Progenitor cell of endocrine pancreas (in vitro differentiated cells): Measurements from ENCODE around the gene MACROD2. TPM values are rescaled to one million over a fixed set of nuclear protein-coding genes. Genes with fewer than 3 reads are reported as not detected.

Experiments
- DNase-seq: peaks from one replicate; pipeline ENCODE4 v3.0.0; 2021; ENCODE audit warnings: low spot score; ENCODE audit not compliant: unreplicated experiment
- H3K27ac Mint-ChIP-seq: 2 replicates; pipeline ENCODE4 v1.8.0; 2021; ENCODE audit warnings: mild to moderate bottlenecking, moderate library complexity, mixed read lengths
- H3K27me3 Mint-ChIP-seq: 2 replicates; pipeline ENCODE4 v1.8.0; 2021; ENCODE audit warnings: mixed read lengths
- H3K36me3 Mint-ChIP-seq: 2 replicates; pipeline ENCODE4 v1.8.0; 2022; ENCODE audit warnings: mixed read lengths; ENCODE audit not compliant: insufficient read depth
- H3K4me1 Mint-ChIP-seq: 2 replicates; pipeline ENCODE4 v1.8.0; 2021; ENCODE audit warnings: low read depth, mixed read lengths
- H3K4me3 Mint-ChIP-seq: 2 replicates; pipeline ENCODE4 v1.8.0; 2021; ENCODE audit warnings: low read depth, mild to moderate bottlenecking, moderate library complexity, mixed read lengths
- H3K9me3 Mint-ChIP-seq: 2 replicates; pipeline ENCODE4 v1.8.0; 2021; ENCODE audit warnings: low read depth, mixed read lengths
- CTCF ChIP-seq: fragments of 200-600 bp; sonication (generic); IDR thresholded peaks from one replicate; pipeline ENCODE4 v1.5.0; 2021; ENCODE audit warnings: antibody characterized with exemption, mild to moderate bottlenecking; ENCODE audit not compliant: unreplicated experiment
- total RNA-seq: library from RNA; stranded (reverse); gene quantifications from 2 replicates; pipeline ENCODE4 v1.2.1, GENCODE V29; 2021

MACROD2 gene
- total RNA-seq, 1 donor from 2014 or later = 7.6 TPM

- DNase-seq = no peak
- no peaks in the 10 kb centered on the region for H3K9me3 Mint-ChIP-seq
- H3K4me3 Mint-ChIP-seq = no peak overlapping the region
- no peak overlapping the region for H3K27ac Mint-ChIP-seq
- TF ChIP-seq CTCF = no peak
- no peaks in the 10 kb centered on the region for H3K36me3 Mint-ChIP-seq
- peaks cover 11% of the 10 kb centered on the region for H3K4me1 Mint-ChIP-seq
- H3K27me3 Mint-ChIP-seq = no peaks in the 10 kb centered on the region
Measured at GRCh38 chr20:16059841-16060240, 2064.5 kb downstream of the MACROD2 start.

GRCh38 chr20:16061351-16061750, 2066.0 kb downstream of the MACROD2 start:
- Mint-ChIP-seq H3K9me3 (no peaks in the 10 kb centered on the region), H3K36me3 (no peaks in the 10 kb centered on the region), H3K4me1 (peaks cover 18% of the 10 kb centered on the region), H3K27ac (peak overlapping the region; percentile 37), H3K4me3 (no peak overlapping the region), H3K27me3 (no peaks in the 10 kb centered on the region)
- no peak for DNase-seq
- TF ChIP-seq CTCF = no peak

- Mint-ChIP-seq H3K36me3 (no peaks in the 10 kb centered on the region), H3K4me3 (no peak overlapping the region), H3K27ac (no peak overlapping the region), H3K9me3 (no peaks in the 10 kb centered on the region), H3K27me3 (no peaks in the 10 kb centered on the region), H3K4me1 (peaks cover 22% of the 10 kb centered on the region)
- no peak for TF ChIP-seq CTCF
- no peak for DNase-seq
Measured at GRCh38 chr20:16062661-16063581, 2067.6 kb downstream of the MACROD2 start.

- no peaks in the 10 kb centered on the region for H3K27me3 Mint-ChIP-seq
- no peak for DNase-seq
- H3K27ac Mint-ChIP-seq = no peak overlapping the region
- no peak overlapping the region for H3K4me3 Mint-ChIP-seq
- H3K9me3 Mint-ChIP-seq = no peaks in the 10 kb centered on the region
- peaks cover 22% of the 10 kb centered on the region for H3K4me1 Mint-ChIP-seq
- H3K36me3 Mint-ChIP-seq = no peaks in the 10 kb centered on the region
- no peak for TF ChIP-seq CTCF
Measured at GRCh38 chr20:16063881-16064280, 2068.6 kb downstream of the MACROD2 start.

DNA sequence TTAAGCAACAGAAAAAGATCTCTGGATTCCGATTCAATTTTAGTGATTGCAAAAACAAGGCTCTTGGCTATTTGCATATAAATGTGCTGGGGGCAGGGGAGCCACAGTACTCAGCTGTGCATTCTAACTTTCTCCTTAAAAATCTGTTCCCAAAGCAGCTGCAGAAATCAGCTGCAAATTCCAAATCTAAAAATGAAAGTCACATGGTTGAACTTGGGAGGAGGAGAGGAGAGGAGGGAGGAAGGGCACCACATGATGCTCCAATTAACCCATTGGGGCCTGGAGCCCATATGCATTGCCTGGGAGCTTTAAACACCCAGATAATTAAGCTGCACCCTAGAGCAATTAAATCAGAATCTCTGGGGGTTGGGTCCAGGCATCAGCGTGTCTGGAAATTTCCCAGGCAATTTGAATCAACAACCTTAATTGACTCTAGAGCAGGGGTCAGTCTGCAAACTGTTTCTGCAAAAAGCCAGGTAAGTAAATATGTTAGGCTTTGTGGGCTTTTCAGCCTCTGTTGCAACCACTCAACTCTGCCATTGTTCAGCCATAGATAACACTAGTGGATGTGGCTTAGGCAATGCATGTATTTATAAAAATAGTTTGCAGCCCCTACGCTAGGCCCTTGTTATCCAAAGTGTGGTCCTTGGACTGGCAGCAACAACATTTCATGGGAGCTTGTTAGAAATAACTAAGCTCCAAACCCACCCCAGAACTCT, 2069.8 kb downstream of the MACROD2 start:
- H3K27ac Mint-ChIP-seq = no peak overlapping the region

More for the DNA sequence above, 2069.8 kb downstream of the MACROD2 start:
- DNase-seq = no peak
- Mint-ChIP-seq H3K9me3 (no peaks in the 10 kb centered on the region), H3K36me3 (no peaks in the 10 kb centered on the region), H3K4me1 (peaks cover 22% of the 10 kb centered on the region), H3K27me3 (no peaks in the 10 kb centered on the region), H3K4me3 (no peak overlapping the region)
- TF ChIP-seq CTCF = no peak
